Activated CD4-positive, alpha-beta T cell treated with anti-CD3 and anti-CD28 coated beads for 24 hours (primary cell): ENCODE data around the gene GRIP2.
A peak's percentile ranks its signal among the peaks of the same experiment; 100 is the strongest.
"Not testable (repeated sequence)": the region's sequence is repeated elsewhere in the genome, so short reads cannot be mapped to it uniquely, and the experiment has no call there.

Source experiments
- DNase-seq, 2 donors: peaks; one replicate each; pipeline ENCODE4 v3.0.0-alpha.2; 2020; ENCODE audit warnings: low read depth in 2 of 2

Gene GRIP2

DNA sequence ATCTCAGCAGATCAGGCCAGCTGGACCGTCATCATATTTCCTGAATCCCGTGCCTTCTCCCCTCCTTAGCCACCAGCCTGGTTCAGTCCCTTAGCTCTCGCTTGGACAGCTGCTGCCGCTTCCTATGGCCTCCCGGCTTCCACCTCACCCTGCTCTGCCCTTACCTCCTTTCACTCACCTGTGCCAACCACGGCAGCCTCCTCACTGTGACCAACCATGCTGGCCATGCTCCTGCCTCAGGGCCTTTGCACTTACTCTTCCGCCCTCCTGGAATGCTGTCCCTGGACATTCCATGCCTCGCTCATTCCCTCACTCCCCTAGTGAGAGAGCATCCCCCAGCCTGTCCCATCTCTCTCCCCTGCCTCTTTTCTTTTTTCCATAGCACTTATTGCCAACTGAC is 19.2 kb downstream of the GRIP2 start:
- no peak for DNase-seq

DNA sequence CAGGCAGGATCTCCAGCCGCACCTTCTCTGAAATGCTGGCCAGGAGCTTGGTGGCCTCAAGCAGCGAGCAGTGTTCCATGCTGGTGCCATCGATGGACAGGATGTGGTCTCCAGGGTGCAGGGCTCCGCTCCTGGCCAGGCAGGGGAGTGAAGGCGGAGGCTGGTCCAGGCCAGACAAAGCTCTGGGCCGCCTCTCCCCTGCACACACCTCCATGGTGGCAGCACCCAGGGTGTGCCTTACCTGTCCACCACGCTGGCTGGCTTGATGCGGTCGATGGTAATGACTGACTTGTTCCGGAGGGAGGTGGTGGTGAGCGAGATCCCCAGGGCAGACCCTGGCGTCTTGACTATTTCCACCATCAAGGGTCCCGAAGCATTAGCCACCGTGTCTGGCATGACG is 20.0 kb downstream of the GRIP2 start:
- DNase-seq = no peak

DNA sequence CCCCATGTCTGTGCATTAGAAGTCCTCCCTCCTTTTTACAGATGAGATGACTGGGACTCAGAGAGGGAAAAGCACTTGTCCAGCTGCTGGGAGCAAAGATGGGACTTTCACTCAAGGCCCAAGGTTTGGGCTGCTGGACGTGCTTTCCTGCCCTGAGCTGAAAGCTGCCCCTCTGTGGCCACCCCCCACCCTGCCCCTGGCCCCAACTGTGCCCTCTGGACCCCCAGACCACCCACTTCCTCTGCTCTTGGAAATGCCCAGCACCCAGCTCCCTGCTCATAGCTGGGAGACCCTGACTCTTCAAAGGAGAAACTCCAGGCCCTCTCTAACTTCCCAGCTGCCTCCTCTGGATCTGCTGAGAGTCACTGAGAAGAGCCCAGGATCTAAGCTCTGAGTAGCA is 20.7 kb downstream of the GRIP2 start:
- DNase-seq = no peak

DNA sequence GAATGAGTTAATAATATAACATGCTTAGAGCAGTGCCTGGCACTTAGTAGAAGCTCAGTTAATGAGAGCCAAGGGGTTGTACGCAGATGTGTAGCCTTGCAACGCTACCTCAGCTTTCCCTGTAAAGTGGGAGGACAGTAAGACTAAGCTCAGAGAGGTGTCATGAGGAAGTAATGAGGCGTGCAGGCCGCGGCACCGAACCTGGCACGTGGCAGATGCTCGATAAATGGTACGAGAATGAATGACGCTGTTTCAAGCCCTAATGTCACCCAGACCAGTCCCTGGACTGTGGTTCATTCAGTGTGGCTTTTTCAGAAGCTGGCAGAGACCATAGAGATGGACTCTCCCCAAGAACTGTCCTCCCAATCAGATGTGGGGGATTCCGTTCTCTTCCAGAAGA is 21.2 kb downstream of the GRIP2 start:
- DNase-seq = no peak

DNA sequence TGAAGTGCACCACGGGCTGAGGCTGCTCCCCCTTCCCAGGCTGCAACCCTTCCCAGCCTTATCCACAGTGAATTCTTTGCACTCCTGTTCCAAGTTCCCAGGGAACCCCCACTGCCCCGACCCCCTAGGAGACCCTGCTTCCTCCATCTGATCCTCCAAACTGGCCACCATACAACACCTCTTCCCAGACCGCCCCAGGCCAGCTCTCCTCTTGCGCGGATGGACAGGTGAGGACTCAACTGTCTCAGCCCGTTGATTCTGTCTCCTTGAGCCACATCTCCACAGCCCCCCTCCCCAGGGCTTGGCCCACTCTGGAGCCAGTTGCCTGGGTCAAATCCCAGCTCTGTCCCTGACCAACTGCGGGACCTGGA is 21.7 kb downstream of the GRIP2 start:
- DNase-seq = no peak

DNA sequence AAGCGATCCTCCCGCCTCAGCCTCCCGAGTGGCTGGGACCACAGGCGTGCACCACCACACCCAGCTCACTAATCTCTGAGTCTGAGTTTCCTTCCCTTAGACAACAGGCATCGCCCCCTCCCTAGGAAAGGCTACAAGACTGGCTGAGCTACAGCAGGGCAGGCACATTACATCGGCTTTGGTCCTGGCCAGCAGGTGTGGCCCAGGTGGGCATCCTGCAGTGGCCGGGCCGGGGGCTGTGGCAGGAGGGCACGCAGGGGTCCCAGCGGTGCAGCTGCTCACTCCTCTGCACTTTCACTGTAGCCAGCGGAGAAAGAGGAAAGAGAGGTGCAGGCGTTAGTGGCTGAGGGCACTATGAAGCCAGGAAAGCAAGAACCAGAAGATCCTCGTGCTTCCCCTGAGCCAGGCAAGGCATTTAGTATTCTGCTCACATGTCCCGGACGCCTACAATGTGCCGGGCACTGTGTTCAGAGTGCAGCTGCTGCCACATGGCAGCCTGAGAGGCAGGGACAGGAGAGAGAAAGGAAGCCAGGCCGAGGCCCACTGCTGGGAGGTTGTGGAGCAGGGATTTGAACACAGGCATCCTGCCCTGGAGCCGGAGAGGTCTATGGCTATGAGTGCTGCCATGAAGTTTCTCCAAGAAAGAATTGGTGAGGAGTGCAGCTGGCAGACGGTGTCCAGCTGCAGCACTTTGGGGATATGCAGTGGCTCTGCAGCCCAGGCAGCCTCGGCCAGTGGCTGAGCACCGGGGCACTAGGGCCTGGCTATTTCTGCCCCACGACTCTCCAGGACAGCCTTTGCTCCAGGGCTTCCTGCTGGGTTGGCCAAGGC is 22.3 kb downstream of the GRIP2 start:
- no peak for DNase-seq

DNA sequence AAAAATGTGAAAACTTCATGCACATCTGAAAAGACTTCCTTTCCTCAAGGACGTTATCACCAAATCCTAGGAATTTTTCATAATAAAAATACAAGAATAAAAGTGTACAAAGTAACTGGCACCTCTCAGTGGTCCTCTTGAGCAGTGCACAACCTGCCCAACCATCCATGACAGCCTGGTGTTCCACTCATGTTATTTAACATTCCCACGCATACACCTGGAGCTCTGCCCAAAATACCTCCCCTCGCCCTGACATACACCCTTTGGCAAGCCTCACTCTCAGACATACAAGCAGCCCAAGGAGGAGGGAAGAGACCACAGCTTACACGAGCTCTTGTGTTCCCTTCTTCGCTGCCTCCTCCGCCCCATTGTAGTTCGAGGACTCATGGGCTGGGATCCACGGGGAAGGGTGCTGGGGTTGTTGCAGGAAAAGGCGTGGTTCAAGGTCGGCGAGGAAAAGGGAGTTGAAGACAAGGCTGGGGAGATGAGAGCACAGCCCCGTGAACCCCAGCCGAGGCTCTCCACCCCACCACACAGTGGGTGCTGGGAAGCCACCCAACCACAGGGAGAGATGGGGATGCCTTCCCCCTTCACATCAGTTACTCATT is 23.3 kb downstream of the GRIP2 start:
- no peak for DNase-seq

DNA sequence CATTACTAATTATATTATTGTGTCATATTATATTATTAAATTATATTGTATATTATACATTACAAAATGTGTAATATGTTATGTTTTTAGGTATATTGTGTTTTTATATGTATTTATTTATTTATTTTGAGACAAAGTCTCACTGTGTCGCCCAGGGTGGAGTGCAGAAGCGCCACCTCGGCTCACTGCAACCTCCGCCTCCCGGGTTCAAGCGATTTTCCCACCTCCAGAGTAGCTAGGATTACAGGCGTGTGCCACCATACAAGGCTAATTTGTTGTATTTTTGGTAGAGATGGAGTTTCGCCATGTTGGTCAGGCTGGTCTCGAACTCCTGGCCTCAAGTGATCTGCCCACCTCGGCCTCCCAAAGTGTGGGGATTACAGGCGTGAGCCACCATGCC is 24.6 kb downstream of the GRIP2 start:
- DNase-seq = not testable (repeated sequence)

DNA sequence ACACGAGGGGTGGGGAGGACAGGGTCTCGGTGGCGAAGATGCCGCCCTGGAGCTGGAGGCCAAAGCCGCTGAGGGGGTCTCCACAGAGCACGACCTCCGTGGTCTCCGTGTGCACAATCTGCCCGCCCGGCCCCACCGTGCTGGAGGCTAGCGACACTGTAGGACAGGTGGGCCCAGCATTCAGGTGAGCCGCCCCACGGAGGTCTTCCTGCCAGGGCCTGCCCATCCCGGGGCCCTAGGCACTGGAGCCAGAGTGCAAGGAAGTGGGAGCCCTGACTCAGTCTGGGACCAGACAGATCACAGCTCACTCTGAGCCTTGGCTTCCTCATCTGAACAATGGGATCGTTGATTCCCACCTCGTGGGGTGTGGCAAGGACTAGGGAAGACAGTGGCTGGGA is 25.8 kb downstream of the GRIP2 start:
- DNase-seq = no peak

DNA sequence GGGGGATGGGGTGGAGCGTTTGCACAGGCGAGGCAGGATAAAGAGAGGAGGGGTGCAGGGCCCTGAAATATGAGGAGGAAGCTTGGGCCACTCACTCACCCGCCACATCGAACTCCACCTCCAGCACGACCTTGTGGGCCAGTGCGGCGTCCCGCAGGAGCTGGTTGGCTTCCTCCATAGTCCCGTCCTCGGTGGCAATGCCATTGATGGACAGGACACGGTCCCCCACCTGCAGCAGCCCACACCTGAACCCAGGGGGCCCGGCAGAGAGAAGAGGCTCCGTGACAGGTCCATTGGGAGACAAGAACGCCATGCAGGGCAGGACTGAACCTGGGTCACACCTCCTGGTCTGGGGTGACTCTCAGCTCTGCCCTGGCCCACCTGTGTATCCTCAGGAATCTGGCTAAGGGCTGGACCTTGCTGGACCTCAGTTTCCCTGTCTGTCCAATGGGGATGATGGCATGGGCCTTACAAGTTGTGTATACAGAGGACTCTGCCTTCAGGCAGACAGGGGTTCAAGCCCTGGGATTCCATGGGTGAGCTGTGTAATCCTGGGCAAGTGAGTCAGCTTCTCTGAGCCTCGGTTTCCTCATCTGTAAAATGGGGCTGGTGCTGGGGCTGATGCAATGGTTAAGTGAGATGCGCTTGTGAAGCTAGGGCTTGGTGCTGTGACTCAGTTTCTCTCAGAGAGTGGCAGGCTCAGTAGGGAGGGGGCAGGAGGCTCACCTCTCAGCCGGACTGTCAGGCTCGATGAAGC is 26.4 kb downstream of the GRIP2 start:
- DNase-seq = no peak

DNA sequence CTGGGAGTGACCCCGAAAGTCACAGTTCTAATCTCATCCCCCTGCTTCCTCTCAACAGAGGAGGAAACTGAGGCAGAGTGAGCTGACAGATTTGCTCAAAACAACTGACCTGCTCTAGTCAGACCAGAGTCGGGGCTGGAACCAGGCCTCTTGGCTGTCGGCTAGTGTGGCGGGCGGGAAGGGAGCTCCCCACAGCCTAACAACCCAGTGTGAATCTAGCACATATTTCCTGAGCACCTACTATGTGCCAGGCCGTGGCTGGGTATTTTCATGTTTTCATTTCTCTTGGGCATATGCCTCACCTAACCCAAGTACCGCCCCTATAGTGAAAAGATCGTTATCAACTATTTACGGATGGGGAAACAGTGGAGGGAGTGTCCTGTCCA is 27.2 kb downstream of the GRIP2 start:
- no peak for DNase-seq

DNA sequence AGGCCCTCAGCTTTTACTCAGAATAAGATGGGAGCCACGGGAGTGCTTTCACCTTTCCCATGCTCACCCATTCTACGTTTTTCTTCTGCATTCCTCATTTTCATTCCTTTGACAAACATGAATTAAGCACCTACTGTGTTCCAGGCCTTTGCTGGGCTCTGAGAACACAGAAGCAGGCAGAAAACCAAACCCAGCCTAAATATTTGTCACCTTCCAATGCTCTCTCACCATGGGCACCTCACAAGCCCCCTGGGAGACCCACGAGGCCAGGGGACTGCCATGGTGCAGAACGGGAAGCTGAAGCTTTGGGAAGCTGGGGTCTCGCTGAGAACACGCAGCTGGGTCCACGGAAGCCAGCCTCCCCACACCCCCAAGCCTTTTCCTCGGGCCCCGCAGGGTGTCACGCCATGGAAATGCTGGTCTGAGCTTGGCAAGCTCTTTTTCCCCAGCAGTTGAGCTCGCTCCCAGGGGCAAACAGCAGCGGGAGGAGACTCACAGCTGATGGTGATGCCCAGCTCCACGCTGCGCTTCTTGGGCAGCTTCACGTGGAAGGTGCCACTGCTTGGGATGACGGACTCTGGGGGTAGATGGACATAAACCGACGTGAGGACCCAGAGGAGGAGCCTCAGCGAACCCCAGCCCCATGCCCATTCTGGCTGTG is 27.7 kb downstream of the GRIP2 start:
- no peak for DNase-seq

DNA sequence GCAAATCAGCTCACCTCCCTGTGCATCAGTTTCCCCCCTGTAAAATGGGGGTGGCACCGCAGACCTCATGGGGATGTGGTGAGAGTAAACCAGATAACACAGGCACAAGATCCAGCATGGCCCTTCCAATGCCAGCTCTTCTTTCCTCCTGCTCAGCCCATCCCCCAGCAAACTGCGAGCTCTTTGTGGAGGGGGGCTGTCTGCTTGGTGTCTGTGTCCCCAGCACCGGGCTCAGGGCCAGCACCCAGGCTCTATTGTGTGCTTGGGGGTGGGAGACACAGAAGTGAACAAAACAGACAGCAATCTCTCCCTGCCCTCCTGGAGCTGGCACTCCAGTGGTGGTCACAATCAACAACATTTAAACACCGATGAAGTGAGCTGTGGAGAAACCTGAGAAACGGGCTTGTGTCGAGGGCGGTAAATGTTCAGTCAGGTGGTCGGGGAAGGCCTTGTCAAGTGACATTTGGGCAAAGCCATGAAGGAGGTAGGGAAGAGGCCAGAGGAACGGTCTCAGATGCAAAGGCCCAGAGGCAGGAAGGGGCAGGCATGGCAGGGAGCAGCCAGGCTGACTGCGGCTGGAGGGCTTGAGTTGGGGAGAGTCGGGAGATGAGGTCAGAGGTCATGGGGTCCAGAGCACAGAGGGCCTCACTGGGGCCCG is 28.4 kb downstream of the GRIP2 start:
- no peak for DNase-seq

DNA sequence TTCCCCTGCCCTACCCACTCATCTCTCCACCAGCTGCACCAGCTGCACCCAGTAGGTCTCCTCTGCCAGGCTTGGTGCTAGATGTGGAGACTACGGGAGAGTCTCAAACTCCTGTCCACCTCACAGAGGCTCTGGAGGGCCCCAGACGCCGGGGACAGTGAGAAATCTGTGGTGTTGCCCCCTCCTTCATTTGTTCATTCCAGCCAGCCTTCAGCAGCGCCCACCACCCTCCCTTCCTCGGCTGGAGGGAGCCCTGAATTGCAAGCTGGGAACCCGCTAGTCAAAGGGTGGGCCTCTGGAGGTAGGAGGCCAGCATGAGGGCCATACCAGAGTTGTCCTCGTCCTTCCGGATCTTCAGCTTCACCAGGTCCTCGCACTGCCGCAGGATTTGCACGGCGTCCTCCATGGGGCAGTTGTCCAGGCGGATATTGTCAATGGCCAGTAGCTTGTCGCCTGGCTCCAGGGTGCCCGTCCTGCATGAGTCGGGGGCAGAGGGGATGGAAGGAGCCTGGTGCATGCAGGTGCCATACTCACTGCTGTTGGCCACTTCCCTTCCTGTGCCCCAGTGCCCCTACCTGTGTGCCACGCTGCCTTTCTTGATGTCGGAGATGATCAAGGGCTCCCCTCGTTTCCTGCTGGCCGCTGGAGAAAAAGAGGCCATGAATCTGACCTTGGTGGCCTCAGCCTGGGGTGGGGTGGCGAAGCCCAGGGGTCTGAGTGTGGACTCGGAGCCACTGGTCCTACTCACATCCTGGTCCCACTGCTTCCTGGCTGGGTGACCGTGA is 29.1 kb downstream of the GRIP2 start:
- DNase-seq = no peak

DNA sequence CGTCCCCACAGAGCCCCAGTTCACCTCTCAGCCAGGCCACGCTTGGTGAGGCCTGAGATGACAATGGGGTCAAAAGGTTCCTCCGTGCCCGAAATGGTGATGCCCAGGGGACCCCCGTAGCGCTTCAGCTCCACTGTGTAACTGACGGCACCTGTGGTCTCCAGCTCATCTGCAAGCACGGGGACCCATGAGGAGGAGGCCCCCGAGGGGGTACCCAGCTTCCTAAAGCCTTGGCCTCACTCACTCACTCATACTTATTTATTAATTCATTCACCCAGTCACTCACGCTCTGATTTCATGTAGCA is 30.4 kb downstream of the GRIP2 start:
- DNase-seq = no peak

DNA sequence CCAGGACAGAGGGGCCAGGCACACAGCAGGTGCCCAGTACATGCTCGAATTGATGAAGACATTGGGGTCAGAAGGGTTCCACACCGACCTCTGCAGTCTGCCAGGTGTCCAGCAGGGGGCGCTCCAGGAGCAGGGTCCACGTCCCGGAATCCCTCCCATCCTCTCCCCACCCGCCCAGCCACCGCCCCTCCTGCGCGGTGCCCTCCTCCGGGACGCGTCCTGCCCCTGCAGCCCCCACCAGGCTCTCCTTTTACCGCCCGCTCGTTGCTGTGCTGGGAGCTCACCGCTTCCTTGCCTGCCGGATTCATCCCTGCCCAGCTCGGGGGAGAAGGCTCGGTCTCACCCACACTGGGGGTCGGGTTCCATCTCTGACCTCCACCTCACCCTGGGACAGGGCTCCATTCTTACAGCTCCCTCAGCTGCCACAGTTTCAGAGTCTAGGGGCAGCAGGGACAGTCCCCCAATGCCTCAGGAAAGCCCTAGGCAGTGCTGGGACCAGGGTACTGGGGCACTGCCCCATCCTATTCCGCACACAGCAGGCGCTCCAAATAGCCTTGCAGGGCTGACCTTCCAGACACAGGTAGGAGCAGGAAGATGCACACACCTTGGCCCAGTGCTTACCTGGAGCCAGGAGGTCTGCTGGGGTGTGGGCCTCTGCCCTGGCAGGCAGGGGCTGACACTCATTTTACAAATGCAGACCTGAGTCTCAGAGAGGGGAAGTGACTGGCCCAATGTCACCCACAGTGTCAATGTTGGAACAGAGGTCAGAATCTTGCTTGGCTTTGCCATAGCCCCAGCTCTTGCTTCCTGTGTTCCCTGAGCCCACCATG is 31.0 kb downstream of the GRIP2 start:
- DNase-seq = peak; percentile 64 to 79

DNA sequence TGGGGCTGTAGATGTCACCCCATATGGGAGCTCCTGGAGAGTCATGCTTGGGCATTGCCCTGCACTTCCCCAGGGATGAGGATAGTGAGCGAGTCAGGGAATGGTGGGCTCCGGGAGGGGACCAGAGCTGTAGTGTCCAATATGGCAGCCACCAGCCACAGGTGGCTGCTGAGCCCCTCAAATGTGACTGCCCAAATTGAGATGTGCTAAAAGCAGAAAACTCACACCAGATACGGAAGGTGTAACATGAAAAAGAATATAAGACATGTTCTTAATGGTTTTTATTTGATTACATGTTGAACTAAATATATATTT is 31.7 kb downstream of the GRIP2 start:
- DNase-seq = no peak

DNA sequence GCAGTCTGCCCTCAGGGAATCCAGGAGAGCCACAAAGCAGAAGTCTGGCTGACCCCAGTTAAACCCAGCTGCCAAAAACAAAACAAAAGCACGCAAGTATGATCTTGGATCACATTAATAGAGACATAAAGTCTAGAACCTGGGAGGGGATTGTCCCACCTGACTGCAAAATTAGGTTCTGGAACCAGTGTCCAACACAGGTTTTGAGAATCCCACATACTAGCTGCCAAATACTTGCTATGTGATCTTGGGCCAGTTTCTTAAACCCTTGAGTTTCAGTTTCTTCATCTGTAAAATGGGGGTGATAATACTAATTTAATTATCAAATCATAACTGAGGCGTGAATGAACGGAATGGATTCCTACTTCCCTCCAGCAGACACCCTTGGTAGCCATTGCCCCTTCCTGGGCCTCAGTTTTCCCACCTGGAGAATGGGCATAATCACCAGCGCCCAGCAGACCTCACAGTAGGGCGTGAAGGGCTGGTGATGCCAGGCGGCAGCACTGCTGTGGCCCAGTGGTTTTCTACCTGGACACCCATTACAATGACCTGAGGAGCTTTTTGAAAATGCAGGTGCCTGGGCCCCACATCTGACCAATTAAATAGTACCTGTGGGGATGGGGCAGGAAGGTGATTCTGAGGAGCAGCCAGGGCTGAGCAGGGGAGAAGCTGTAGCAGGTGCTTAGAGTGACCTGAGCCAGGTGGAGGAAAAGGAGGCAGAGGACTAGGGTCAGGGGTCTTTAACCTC is 32.2 kb downstream of the GRIP2 start:
- no peak for DNase-seq

DNA sequence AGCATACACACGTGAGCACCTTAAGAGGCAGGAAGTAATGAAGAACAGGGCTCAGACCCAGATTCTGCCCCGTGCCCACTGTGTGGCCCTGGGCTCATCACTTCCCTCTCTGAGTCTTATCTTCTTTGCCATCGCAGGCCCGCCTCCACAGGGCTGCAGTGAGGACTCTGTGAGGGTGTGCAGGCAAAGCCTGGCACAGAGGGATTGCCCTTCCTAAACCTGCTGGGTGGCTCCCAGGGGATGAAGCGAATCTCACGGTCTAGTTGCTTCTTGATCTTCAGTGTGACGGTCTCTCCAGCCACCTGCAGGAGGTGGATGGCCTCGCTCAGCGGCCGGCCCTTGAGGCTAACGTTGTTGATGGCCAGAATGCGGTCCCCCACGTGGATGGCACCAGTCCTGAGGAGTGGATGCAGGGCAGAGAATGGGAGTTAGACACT is 32.8 kb downstream of the GRIP2 start:
- DNase-seq = no peak
